Thyroid gland (tissue), 4 donors: Measurements from ENCODE around the gene PDE4B. TPM values are rescaled to one million over a fixed set of nuclear protein-coding genes. Genes with fewer than 3 reads are reported as not detected.
A peak's percentile ranks its signal among the peaks of the same experiment; 100 is the strongest.

Source experiments
- DNase-seq, 2 donors: peaks; one replicate each; pipeline ENCODE4 v3.0.0-alpha.2; 2019
- H3K27ac ChIP-seq, 3 donors: fragments of 200-600 bp; sonication (generic); 1 replicate in 2 of 3; 2 replicates in 1 of 3; pipeline ENCODE4 v1.5.1; 2016 to 2019; ENCODE audit warnings: mild to moderate bottlenecking in 1 of 3, moderate library complexity in 1 of 3
- H3K27me3 ChIP-seq: fragments of 200-600 bp; sonication (generic); one replicate; pipeline ENCODE4 v1.5.1; 2019
- H3K36me3 ChIP-seq, 2 donors: fragments of 200-600 bp; sonication (generic); one replicate each; pipeline ENCODE4 v1.5.1; 2016 to 2019
- H3K4me1 ChIP-seq, 2 donors: fragments of 200-600 bp; sonication (generic); one replicate each; pipeline ENCODE4 v1.5.1; 2017 to 2019
- H3K4me3 ChIP-seq, 3 donors: fragments of 200-600 bp; sonication (generic); replicated peaks in 1 of 3; 1 replicate in 2 of 3; 2 replicates in 1 of 3; pipeline ENCODE4 v1.5.1; 2016; ENCODE audit warnings: mild to moderate bottlenecking in 1 of 3
- H3K9me3 ChIP-seq: fragments of 200-600 bp; sonication (generic); one replicate; pipeline ENCODE4 v1.5.1; 2017
- POLR2A ChIP-seq, 2 donors: fragments of 450-650 bp; IDR thresholded peaks; one replicate each; pipeline ENCODE4 v1.6.1; 2017; ENCODE audit warnings: antibody characterized with exemption in 2 of 2, mild to moderate bottlenecking in 2 of 2, moderate library complexity in 1 of 2
- WGBS, 2 donors: methylation state at CpG; one replicate each; pipeline ENCODE4 v1.1.5; 2017; 5-methylcytosine and 5-hydroxymethylcytosine counted together
- intact Hi-C: fragments of 100-400 bp; cut with DNase I; formaldehyde crosslinking; loops from one replicate; pipeline ENCODE4 v1.15.1; 2023
- total RNA-seq, 4 donors: library from RNA; depleted of rRNA; stranded (reverse); fragments of >200 nt; gene quantifications; one replicate each; pipeline ENCODE4 v1.2.3, GENCODE V29; 2016
- TF ChIP-seq, protein P1 (sequence below), 6 experiments: fragments of 200-600 bp in 3 of 6; fragments of 450-650 bp in 3 of 6; sonication (generic) in 3 of 6; IDR thresholded peaks; one replicate each; pipeline ENCODE4 v1.5.1; 2016 to 2019; ENCODE audit warnings: antibody characterized with exemption in 6 of 6, mild to moderate bottlenecking in 2 of 6, inconsistent platforms in 1 of 6, moderate library complexity in 1 of 6

Gene PDE4B
- total RNA-seq, 4 donors from 2014 or later: 9.6 to 21.3 (median 15.0) TPM

GRCh38 chr1:66265268-66265667, 472.6 kb downstream of the PDE4B start:
- Histone ChIP-seq H3K36me3 (no peaks in the 10 kb centered on the region), H3K27ac (peak overlapping the region in 1 of 3 donors; percentile 65), H3K4me3 (no peak overlapping the region), H3K27me3 (no peaks in the 10 kb centered on the region), H3K4me1 (peaks cover 11 to 15% of the 10 kb centered on the region in 2 donors), H3K9me3 (no peaks in the 10 kb centered on the region)
- intact Hi-C loops: loop anchor here (10.0 kb wide), 1 partner anchor 60 kb away; no protein-coding TSS in a partner anchor
- no peak for DNase-seq
- 94 to 96% methylated on average over 2 of the region's 2 CpGs for WGBS, 2 donors
- TF ChIP-seq, protein P1, sequence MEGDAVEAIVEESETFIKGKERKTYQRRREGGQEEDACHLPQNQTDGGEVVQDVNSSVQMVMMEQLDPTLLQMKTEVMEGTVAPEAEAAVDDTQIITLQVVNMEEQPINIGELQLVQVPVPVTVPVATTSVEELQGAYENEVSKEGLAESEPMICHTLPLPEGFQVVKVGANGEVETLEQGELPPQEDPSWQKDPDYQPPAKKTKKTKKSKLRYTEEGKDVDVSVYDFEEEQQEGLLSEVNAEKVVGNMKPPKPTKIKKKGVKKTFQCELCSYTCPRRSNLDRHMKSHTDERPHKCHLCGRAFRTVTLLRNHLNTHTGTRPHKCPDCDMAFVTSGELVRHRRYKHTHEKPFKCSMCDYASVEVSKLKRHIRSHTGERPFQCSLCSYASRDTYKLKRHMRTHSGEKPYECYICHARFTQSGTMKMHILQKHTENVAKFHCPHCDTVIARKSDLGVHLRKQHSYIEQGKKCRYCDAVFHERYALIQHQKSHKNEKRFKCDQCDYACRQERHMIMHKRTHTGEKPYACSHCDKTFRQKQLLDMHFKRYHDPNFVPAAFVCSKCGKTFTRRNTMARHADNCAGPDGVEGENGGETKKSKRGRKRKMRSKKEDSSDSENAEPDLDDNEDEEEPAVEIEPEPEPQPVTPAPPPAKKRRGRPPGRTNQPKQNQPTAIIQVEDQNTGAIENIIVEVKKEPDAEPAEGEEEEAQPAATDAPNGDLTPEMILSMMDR (IDR thresholded peaks at IDR 0.05): no peak
- no peak for TF ChIP-seq POLR2A (IDR thresholded peaks at IDR 0.05)

DNA sequence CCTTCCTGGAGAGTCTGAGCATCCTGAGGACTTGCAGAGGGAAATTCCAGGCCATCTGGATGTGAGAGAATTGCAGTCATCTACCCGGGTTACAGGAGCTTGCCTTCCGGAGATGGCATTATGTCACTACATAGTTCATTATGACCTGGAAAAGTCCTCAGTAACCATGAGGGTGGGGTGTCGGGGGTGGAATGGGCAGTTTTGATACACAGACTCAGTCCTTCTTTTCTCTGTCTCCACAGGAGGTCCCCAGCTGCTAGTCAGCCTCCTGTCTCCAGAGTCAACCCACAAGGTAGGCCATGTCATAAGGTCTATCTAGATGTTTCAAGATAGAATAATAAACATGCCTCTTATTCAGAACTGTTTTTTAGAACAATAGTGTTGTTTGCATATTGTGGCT, 473.1 kb downstream of the PDE4B start:
- Histone ChIP-seq H3K27me3 (no peaks in the 10 kb centered on the region), H3K4me1 (peaks cover 15 to 17% of the 10 kb centered on the region in 2 donors), H3K4me3 (no peak overlapping the region), H3K36me3 (no peaks in the 10 kb centered on the region), H3K27ac (peak overlapping the region in 2 of 3 donors; percentile 29 to 65), H3K9me3 (no peaks in the 10 kb centered on the region)
- intact Hi-C loops: loop anchor here (10.0 kb wide), 1 partner anchor 59 kb away; no protein-coding TSS in a partner anchor
- WGBS, 2 donors: 76 to 79% methylated on average over 3 of the region's 3 CpGs
- no peak for TF ChIP-seq POLR2A (IDR thresholded peaks at IDR 0.05)
- TF ChIP-seq, protein P1 (IDR thresholded peaks at IDR 0.05): no peak
- no peak for DNase-seq

GRCh38 chr1:66266350-66266749, 473.7 kb downstream of the PDE4B start:
- no peaks in the 10 kb centered on the region for H3K9me3 ChIP-seq
- H3K4me3 ChIP-seq: no peak overlapping the region
- no peaks in the 10 kb centered on the region for H3K36me3 ChIP-seq
- no peak for TF ChIP-seq POLR2A (IDR thresholded peaks at IDR 0.05)
- TF ChIP-seq, protein P1 (IDR thresholded peaks at IDR 0.05): no peak
- peaks cover 15 to 20% of the 10 kb centered on the region in 2 donors for H3K4me1 ChIP-seq
- peak overlapping the region in 2 of 3 donors; percentile 29 to 65 for H3K27ac ChIP-seq
- 43 to 46% methylated on average over 6 of the region's 6 CpGs for WGBS, 2 donors
- no peaks in the 10 kb centered on the region for H3K27me3 ChIP-seq
- intact Hi-C loops: loop anchor here (10.0 kb wide), 1 partner anchor 58 kb away; no protein-coding TSS in a partner anchor
- DNase-seq: no peak

- Histone ChIP-seq H3K36me3 (no peaks in the 10 kb centered on the region), H3K4me3 (no peak overlapping the region), H3K27ac (peak overlapping the region in 2 of 3 donors; percentile 29 to 65), H3K9me3 (no peaks in the 10 kb centered on the region), H3K4me1 (peaks cover 19 to 23% of the 10 kb centered on the region in 2 donors), H3K27me3 (no peaks in the 10 kb centered on the region)
- intact Hi-C loops: loop anchor here (10.0 kb wide), 1 partner anchor 58 kb away; no protein-coding TSS in a partner anchor
- no peak for DNase-seq
- WGBS, 2 donors: 45 to 47% methylated on average over 3 of the region's 3 CpGs
- TF ChIP-seq POLR2A (IDR thresholded peaks at IDR 0.05): no peak
- TF ChIP-seq, protein P1 (IDR thresholded peaks at IDR 0.05): no peak
These were observed 474.1 kb downstream of the PDE4B start for GRCh38 chr1:66266756-66267155.

GRCh38 chr1:66267201-66267940, 474.7 kb downstream of the PDE4B start:
- no peak for DNase-seq
- Histone ChIP-seq H3K4me3 (no peak overlapping the region), H3K9me3 (no peaks in the 10 kb centered on the region), H3K36me3 (no peaks in the 10 kb centered on the region), H3K4me1 (peaks cover 25 to 29% of the 10 kb centered on the region in 2 donors), H3K27me3 (no peaks in the 10 kb centered on the region), H3K27ac (peak overlapping the region in 2 of 3 donors; percentile 29 to 65)
- intact Hi-C loops: loop anchor here (10.0 kb wide), 1 partner anchor 57 kb away; no protein-coding TSS in a partner anchor
- 75 to 86% methylated on average over 7 of the region's 7 CpGs for WGBS, 2 donors
- TF ChIP-seq, protein P1 (IDR thresholded peaks at IDR 0.05): no peak
- no peak for TF ChIP-seq POLR2A (IDR thresholded peaks at IDR 0.05)
